Right ventricle myocardium inferior (tissue), 1 donor: Measurements from ENCODE around the gene DPYSL5. TPM values are rescaled to one million over a fixed set of nuclear protein-coding genes. Genes with fewer than 3 reads are reported as not detected.
"Not testable (repeated sequence)": the region's sequence is repeated elsewhere in the genome, so short reads cannot be mapped to it uniquely, and the experiment has no call there.

Source experiments
- ATAC-seq: fragments of 200-7000 bp; cut with Tn5 transposase; one replicate; pipeline ENCODE4 v1.9.1; 2020; ENCODE audit warnings: mild to moderate bottlenecking, moderate library complexity
- DNase-seq: peaks from one replicate; pipeline ENCODE4 v3.0.0; 2021; ENCODE audit errors: missing footprints
- intact Hi-C: fragments of 100-400 bp; cut with DNase I; formaldehyde crosslinking; loops from one replicate; pipeline ENCODE4 v1.11.0; 2022
- total RNA-seq: library from RNA; stranded (reverse); fragmentation: NEBNext Ultra II Directional; extraction: Animal tissue kit (Norgen Biotek cat#: 25700); gene quantifications from one replicate; pipeline ENCODE4 v1.2.1, GENCODE V29; 2021
- donor health status: DM: no; HTN: yes; CAD: no; lungs with severe emphysema.

DPYSL5 gene
- total RNA-seq, 1 donor from 2014 or later: not detected

- ATAC-seq (no peak), DNase-seq (no peak)
- intact Hi-C loops: no loop called here
Measured at GRCh38 chr2:26864226-26864625, 16.3 kb downstream of the DPYSL5 start.

- DNase-seq (no peak), ATAC-seq (no peak)
- intact Hi-C loops: no loop called here
Measured at GRCh38 chr2:26864646-26865045, 16.7 kb downstream of the DPYSL5 start.

- intact Hi-C loops: no loop called here
- DNase-seq (no peak), ATAC-seq (no peak)
Measured at GRCh38 chr2:26870585-26871095, 22.7 kb downstream of the DPYSL5 start.

GRCh38 chr2:26873286-26873983 is 25.5 kb downstream of the DPYSL5 start:
- ATAC-seq: no peak
- intact Hi-C loops: no loop called here
- no peak for DNase-seq

DNA sequence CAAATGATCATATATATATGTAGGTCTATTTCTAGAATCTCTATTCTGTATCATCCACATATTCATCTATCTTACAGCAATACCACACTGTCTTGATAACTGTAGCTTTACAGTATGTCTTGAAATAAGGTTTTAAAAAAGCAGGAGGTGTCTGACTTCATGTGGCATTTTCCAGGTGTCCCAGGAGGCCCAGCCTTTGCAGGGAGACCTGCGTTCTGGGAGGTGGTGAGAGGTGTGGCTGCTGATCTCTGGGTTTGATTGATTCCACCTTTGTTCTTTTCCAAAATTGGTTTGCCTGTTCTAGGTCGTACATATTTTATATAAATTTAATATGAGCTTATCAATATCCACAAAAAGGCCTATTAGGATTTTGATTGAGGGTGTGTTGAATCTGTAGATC is 26.6 kb downstream of the DPYSL5 start:
- DNase-seq: no peak
- no peak for ATAC-seq
- intact Hi-C loops: no loop called here

DNA sequence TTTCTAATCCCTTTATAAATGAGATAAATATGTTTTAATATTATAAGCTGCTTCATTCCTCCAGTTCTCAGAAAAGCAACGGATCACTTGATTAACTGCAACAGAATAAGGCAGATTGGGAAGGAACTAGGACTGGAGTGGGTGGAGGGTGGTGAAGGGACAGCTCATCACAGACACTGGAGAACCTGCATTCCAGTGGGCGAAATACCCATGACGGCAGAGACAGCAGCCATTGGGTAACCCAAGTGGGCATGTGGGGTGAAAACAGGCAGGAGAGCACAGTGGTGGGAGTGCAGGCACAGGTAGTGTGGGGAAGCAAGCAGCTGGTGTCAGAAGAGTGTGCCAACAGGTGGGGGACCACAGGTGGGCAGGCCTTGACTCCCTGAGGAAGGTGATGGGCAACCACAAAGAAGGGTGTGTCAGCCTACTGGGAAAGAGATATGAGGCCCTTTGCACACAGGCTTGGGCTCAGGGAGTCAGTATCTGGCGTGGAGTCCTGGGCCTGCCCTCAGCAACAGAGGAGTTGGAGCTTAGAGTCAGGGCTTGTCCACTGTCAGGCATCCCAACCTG is 27.2 kb downstream of the DPYSL5 start:
- no peak for ATAC-seq
- no peak for DNase-seq
- intact Hi-C loops: no loop called here

DNA sequence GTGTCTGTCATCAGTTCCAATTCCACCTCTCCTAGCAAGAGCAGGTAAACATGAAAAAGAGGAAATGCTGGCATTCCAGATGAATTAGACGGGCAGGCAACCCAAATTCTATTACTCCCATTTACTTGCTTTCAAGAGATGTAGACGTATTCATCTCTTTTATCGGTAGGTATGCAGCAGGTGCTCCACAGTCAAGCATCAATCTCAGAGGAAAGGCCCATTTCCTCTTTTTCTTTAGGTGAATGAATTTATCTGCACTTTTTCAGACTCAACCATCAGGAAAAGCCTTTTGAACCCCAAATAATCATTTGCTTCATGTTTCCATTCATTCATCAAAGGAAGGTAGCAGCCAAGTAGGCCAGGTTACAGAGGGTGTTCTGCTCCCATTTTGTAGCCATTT is 27.9 kb downstream of the DPYSL5 start:
- intact Hi-C loops: no loop called here
- no peak for ATAC-seq
- no peak for DNase-seq

- intact Hi-C loops: no loop called here
- DNase-seq: no peak
- ATAC-seq: no peak
Measured at GRCh38 chr2:26876260-26876659, 28.3 kb downstream of the DPYSL5 start.

GRCh38 chr2:26877276-26877675 is 29.3 kb downstream of the DPYSL5 start:
- intact Hi-C loops: no loop called here
- no peak for ATAC-seq
- DNase-seq: no peak

GRCh38 chr2:26880161-26880560 is 32.2 kb downstream of the DPYSL5 start:
- no peak for DNase-seq
- intact Hi-C loops: no loop called here
- ATAC-seq: no peak

DNA sequence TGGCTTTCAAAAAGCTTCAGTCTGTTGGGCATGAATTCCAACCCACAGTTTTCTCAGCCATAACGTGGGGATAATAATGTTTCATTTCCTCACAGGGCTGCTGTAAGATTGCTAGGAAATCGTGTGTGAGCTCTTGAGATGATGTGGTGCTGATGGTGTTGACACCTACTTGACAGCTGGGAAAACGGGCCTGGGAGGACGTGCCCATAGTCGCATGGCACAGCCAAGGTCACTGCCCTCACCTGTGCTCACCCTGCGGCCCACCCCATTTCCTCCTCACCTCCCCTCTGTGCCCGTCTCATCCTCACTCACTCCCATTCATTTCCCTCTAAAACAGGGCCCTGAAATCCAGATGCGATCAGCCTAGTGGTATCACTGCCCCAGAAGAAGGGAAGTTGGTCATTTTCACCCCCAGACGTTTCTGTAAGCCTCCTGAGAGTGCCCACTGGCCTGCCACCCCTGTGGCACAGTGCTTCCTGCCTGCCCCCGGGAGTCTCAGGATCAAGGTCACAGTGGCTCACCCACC is 33.0 kb downstream of the DPYSL5 start:
- intact Hi-C loops: no loop called here
- DNase-seq (no peak), ATAC-seq (no peak)

GRCh38 chr2:26882220-26882619 is 34.3 kb downstream of the DPYSL5 start:
- ATAC-seq, intact Hi-C loops, DNase-seq: not testable (repeated sequence)

GRCh38 chr2:26883956-26884355 is 36.0 kb downstream of the DPYSL5 start:
- intact Hi-C loops: no loop called here
- no peak for DNase-seq
- no peak for ATAC-seq

- ATAC-seq (no peak), DNase-seq (no peak)
- intact Hi-C loops: no loop called here
Measured at GRCh38 chr2:26884486-26884885, 36.6 kb downstream of the DPYSL5 start.

GRCh38 chr2:26885651-26886329 is 37.9 kb downstream of the DPYSL5 start:
- no peak for DNase-seq
- intact Hi-C loops: no loop called here
- ATAC-seq: no peak

- intact Hi-C loops: no loop called here
- no peak for DNase-seq
- no peak for ATAC-seq
Measured at GRCh38 chr2:26886736-26887135, 38.8 kb downstream of the DPYSL5 start.

- ATAC-seq (peak; percentile 62), DNase-seq (peak; percentile 75)
- intact Hi-C loops: no loop called here
Measured at GRCh38 chr2:26887151-26887550, 39.2 kb downstream of the DPYSL5 start.

- intact Hi-C loops: no loop called here
- ATAC-seq (no peak), DNase-seq (no peak)
Measured at GRCh38 chr2:26889796-26890195, 41.9 kb downstream of the DPYSL5 start.

DNA sequence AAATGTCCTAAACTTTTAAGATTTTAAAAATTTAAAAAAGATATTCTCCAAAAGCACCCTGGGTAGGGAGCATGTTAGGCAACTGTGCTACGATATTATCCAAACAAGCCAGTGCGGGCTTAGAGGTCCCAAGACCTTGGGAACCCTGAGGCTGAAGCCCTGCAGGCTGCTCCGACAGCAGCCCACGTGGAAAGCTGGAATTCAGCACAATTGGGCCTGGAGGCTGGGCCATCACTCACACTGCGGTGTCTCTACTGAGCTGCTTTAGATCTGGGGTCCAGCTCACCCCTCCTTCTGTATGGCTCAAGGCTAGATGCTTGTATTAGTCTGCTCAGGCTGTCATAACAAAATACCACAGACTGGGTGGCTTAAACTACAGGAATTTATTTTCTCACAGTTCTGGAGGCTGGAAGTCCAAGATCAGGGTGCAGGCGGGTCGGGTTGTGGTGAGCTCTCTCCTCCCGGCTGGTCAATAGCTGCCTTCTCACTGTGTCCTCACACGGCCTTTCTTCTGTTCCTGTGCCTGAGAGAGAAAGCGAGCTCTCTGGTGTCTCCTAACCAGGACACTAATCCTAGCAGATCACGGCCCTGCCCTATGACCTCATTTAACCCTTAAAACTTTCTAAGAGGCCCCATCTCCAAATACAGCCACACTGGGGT is 42.5 kb downstream of the DPYSL5 start:
- intact Hi-C loops: no loop called here
- DNase-seq: no peak
- ATAC-seq: no peak
